H1 (cell line): ENCODE data around the gene MEF2C. TPM values are rescaled to one million over a fixed set of nuclear protein-coding genes. Genes with fewer than 3 reads are reported as not detected.

Experiments used
- CTCF ChIA-PET: fragments of 300-600 bp; sonication (Branson Sonifier 250); formaldehyde crosslinking; loops from one replicate; lab custom pipeline; 2021; ENCODE audit not compliant: partially characterized antibody; lab: Charles Lee
- POLR2A ChIA-PET: fragments of 300-600 bp; sonication (Branson Sonifier 250); formaldehyde crosslinking; loops from one replicate; lab custom pipeline; 2021; ENCODE audit warnings: inconsistent platforms; ENCODE audit not compliant: partially characterized antibody; lab: Charles Lee
- DNase-seq, 2 experiments: peaks; one replicate each; pipeline versions ENCODE4 v3.0.0 to v3.0.0-alpha.2; 2010 to 2022; ENCODE audit warnings: low spot score in 2 of 2, low read depth in 1 of 2, mixed read lengths in 1 of 2
- FAIRE-seq: peaks from 2 replicates; lab custom pipeline; 2011; peaks lifted over from hg19 to GRCh38; lab: Jason Lieb, UNC
- H2AFZ ChIP-seq: 2 replicates; pipeline ENCODE4 v1.8.1; 2012; ENCODE audit warnings: low read length, inconsistent platforms
- H2AK5ac ChIP-seq: 2 replicates; pipeline ENCODE4 v1.6.1; 2013; ENCODE audit warnings: low read depth, low read length
- H2BK120ac ChIP-seq: replicated peaks from 2 replicates; pipeline ENCODE3; 2013; ENCODE audit warnings: low read depth, low read length, inconsistent platforms
- H2BK12ac ChIP-seq: 2 replicates; pipeline ENCODE4 v1.6.1; 2013; ENCODE audit warnings: low read depth, low read length
- H2BK15ac ChIP-seq: 2 replicates; pipeline ENCODE4 v1.6.1; 2013; ENCODE audit warnings: low read length
- H2BK20ac ChIP-seq: 2 replicates; pipeline ENCODE4 v1.6.1; 2013; ENCODE audit warnings: low read length
- H2BK5ac ChIP-seq: 2 replicates; pipeline ENCODE4 v1.6.1; 2013; ENCODE audit warnings: low read depth, low read length
- H3K14ac ChIP-seq: 2 replicates; pipeline ENCODE4 v1.6.1; 2013; ENCODE audit warnings: inconsistent platforms; ENCODE audit not compliant: insufficient read length
- H3K18ac ChIP-seq: 2 replicates; pipeline ENCODE4 v1.6.1; 2013; ENCODE audit warnings: low read length; ENCODE audit errors: extremely low read depth
- H3K23ac ChIP-seq: 2 replicates; pipeline ENCODE4 v1.6.1; 2013; ENCODE audit warnings: inconsistent platforms; ENCODE audit not compliant: insufficient read length
- H3K23me2 ChIP-seq: 2 replicates; pipeline ENCODE4 v1.6.1; 2013; ENCODE audit warnings: low read depth, low read length
- H3K27ac ChIP-seq: 2 replicates; pipeline ENCODE4 v1.6.1; 2011; ENCODE audit warnings: low read depth, low read length, inconsistent platforms
- H3K27me3 ChIP-seq, 4 experiments: replicated peaks in 1 of 4; 1 replicate in 1 of 4; 2 replicates in 3 of 4; pipeline versions ENCODE4 v1.6.1 to v1.8.1; 2011 to 2013; ENCODE audit warnings: low read length in 3 of 4, mild to moderate bottlenecking in 3 of 4, inconsistent platforms in 2 of 4, mixed read lengths in 2 of 4, moderate library complexity in 1 of 4; ENCODE audit not compliant: control insufficient read depth in 3 of 4, insufficient read depth in 3 of 4; ENCODE audit errors: extremely low read depth in 1 of 4
- H3K36me3 ChIP-seq, 4 experiments: 2 replicates each; pipeline versions ENCODE4 v1.6.1 to v1.8.1; 2011 to 2013; ENCODE audit warnings: mild to moderate bottlenecking in 4 of 4, low read length in 3 of 4, moderate library complexity in 2 of 4, control low read depth in 1 of 4, inconsistent platforms in 1 of 4; ENCODE audit not compliant: insufficient read depth in 4 of 4, control insufficient read depth in 2 of 4
- H3K4ac ChIP-seq: replicated peaks from 2 replicates; pipeline ENCODE3; 2013; ENCODE audit warnings: low read length, low read depth, mixed read lengths, inconsistent platforms; ENCODE audit not compliant: insufficient read length
- H3K4me1 ChIP-seq, 4 experiments: replicated peaks in 1 of 4; 1 replicate in 1 of 4; 2 replicates in 3 of 4; pipeline versions ENCODE4 v1.6.1 to v1.8.1; 2011 to 2013; ENCODE audit warnings: low read length in 3 of 4, inconsistent platforms in 2 of 4, mixed read lengths in 1 of 4; ENCODE audit not compliant: insufficient read depth in 4 of 4, control insufficient read depth in 3 of 4
- H3K4me2 ChIP-seq, 2 experiments: 2 replicates each; pipeline versions ENCODE4 v1.6.1 to v1.8.1; 2011 to 2013; ENCODE audit warnings: low read depth in 2 of 2, low read length in 2 of 2, control low read depth in 1 of 2, inconsistent platforms in 1 of 2, mild to moderate bottlenecking in 1 of 2; ENCODE audit not compliant: insufficient read depth in 1 of 2
- H3K4me3 ChIP-seq, 4 experiments: fragments of 200-600, 300-600 bp in 1 of 4; sonication (generic), shearing (Covaris generic), sonication (Bioruptor Twin) in 1 of 4; 2 replicates each; pipeline versions ENCODE4 v1.5.1 to v1.8.1; 2011 to 2016; ENCODE audit warnings: low read length in 4 of 4, low read depth in 3 of 4, control low read depth in 2 of 4, inconsistent platforms in 2 of 4, mild to moderate bottlenecking in 2 of 4, mixed read lengths in 1 of 4, moderate library complexity in 1 of 4; ENCODE audit not compliant: insufficient read depth in 2 of 4; ENCODE audit errors: extremely low read depth in 1 of 4
- H3K56ac ChIP-seq: replicated peaks from 2 replicates; pipeline ENCODE3; 2013; ENCODE audit warnings: low read depth, mild to moderate bottlenecking, mixed read lengths, low read length, inconsistent platforms; ENCODE audit not compliant: insufficient read length
- H3K79me1 ChIP-seq: 2 replicates; pipeline ENCODE4 v1.6.1; 2013; ENCODE audit warnings: low read depth, low read length, control low read depth
- H3K79me2 ChIP-seq, 2 experiments: 2 replicates each; pipeline versions ENCODE4 v1.6.1 to v1.8.1; 2012 to 2013; ENCODE audit warnings: low read length in 2 of 2, mild to moderate bottlenecking in 2 of 2, inconsistent platforms in 1 of 2; ENCODE audit not compliant: insufficient read depth in 2 of 2, control insufficient read depth in 1 of 2
- H3K9ac ChIP-seq, 4 experiments: replicated peaks in 1 of 4; 1 replicate in 1 of 4; 2 replicates in 3 of 4; pipeline versions ENCODE4 v1.6.1 to v1.8.1; 2011 to 2013; ENCODE audit warnings: low read depth in 3 of 4, low read length in 3 of 4, control low read depth in 2 of 4, mild to moderate bottlenecking in 2 of 4, moderate library complexity in 2 of 4, inconsistent platforms in 1 of 4; ENCODE audit errors: extremely low read depth in 1 of 4
- H3K9me3 ChIP-seq, 2 experiments: 2 replicates each; pipeline versions ENCODE4 v1.6.1 to v1.8.1; 2012 to 2013; ENCODE audit warnings: mild to moderate bottlenecking in 2 of 2, moderate library complexity in 2 of 2, control low read depth in 1 of 2, inconsistent platforms in 1 of 2, low read depth in 1 of 2, low read length in 1 of 2, mixed read lengths in 1 of 2; ENCODE audit not compliant: insufficient read depth in 2 of 2
- H4K20me1 ChIP-seq, 2 experiments: replicated peaks in 1 of 2; 2 replicates each; pipeline versions ENCODE3 to v1.8.1; 2011 to 2013; ENCODE audit warnings: inconsistent platforms in 2 of 2, low read length in 2 of 2, mild to moderate bottlenecking in 1 of 2; ENCODE audit not compliant: insufficient read depth in 2 of 2, control insufficient read depth in 1 of 2
- H4K5ac ChIP-seq: 2 replicates; pipeline ENCODE4 v1.6.1; 2013; ENCODE audit warnings: low read length, low read depth, mixed read lengths, inconsistent platforms; ENCODE audit not compliant: insufficient read length
- H4K8ac ChIP-seq: 2 replicates; pipeline ENCODE4 v1.8.0; 2013; ENCODE audit warnings: mild to moderate bottlenecking, moderate library complexity, low read length, inconsistent platforms; ENCODE audit not compliant: insufficient read depth; ENCODE audit errors: extremely low read depth
- H4K91ac ChIP-seq: replicated peaks from 2 replicates; pipeline ENCODE3; 2013; ENCODE audit warnings: low read length, mixed read lengths, inconsistent platforms; ENCODE audit not compliant: insufficient read length
- BRCA1 ChIP-seq: IDR thresholded peaks from 2 replicates; pipeline ENCODE4 v1.6.1; 2012; ENCODE audit warnings: low read depth, low read length, improper control_type of control experiment
- POLR2A ChIP-seq, 2 experiments: IDR thresholded peaks; 1 replicate in 1 of 2; 2 replicates in 1 of 2; pipeline ENCODE4 v1.6.1; 2011; ENCODE audit warnings: low read depth in 2 of 2, low read length in 2 of 2, mild to moderate bottlenecking in 2 of 2; ENCODE audit errors: control extremely low read depth in 1 of 2
- TBP ChIP-seq: IDR thresholded peaks from 2 replicates; pipeline ENCODE4 v1.6.1; 2011; ENCODE audit warnings: low read depth, low read length, improper control_type of control experiment
- WGBS, 2 experiments: shearing (Covaris generic) in 1 of 2; methylation state at CpG; one replicate each; pipeline versions ENCODE4 v1.1.6 to v1.1.7; 2013 to 2015; ENCODE audit warnings: low lambda C conversion rate in 2 of 2, mixed read lengths in 2 of 2, inconsistent platforms in 1 of 2, low coverage in 1 of 2, missing lambda C conversion rate in 1 of 2; ENCODE audit not compliant: insufficient replicate concordance in 2 of 2, insufficient coverage in 1 of 2, insufficient read length in 1 of 2; ENCODE audit errors: extremely low coverage in 1 of 2, missing lambda C conversion rate in 1 of 2; 5-methylcytosine and 5-hydroxymethylcytosine counted together
- polyA plus RNA-seq, 7 experiments: library from polyadenylated mRNA; depleted of rRNA in 3 of 7; stranded (reverse) in 5 of 7; unstranded in 2 of 7; fragments of >200 nt in 5 of 7; fragments of 200-250 nt in 2 of 7; gene quantifications; 1 replicate in 5 of 7; 2 replicates in 1 of 7; 4 replicates in 1 of 7; pipeline versions ENCODE4 v1.2.1 to v1.2.3, GENCODE V29; 2011 to 2013; ENCODE audit warnings: missing spikeins in 2 of 7, mixed read lengths in 2 of 7
- total RNA-seq: library from RNA; stranded (reverse); fragmentation: NEBNext Ultra II Directional; extraction: Animal tissue kit (Norgen Biotek cat#: 25700); gene quantifications from 2 replicates; pipeline ENCODE4 v1.2.1, GENCODE V29; 2021

MEF2C gene
- total and polyA plus RNA-seq, 2 of the 8 experiments (the other 6 are each of a cell fraction or from before 2014, with no cell fraction given): 0.59 to 0.99 TPM

DNA sequence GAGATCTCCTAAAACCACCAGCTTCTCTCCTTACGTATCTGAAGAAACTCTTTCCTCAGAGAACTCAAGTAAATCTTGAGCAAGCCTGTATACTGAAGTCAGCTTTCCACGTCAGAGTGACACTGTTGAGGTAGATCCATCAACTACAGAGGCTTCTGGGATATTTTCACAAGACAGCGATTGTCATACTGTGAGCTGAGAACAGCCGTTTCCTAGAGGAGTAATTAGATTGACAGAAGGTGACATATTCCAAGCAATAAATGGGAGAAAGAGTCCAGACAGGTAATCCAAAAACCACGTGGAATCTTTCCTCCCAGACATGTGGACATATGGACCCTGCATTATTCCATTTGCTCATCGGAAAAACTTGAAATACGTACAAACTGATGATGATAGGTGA lies 117.2 kb downstream of the MEF2C start:
- no peak overlapping the region for H2BK12ac ChIP-seq
- 85% methylated on average over 7 of the region's 7 CpGs; no CpG with 5 or more reads in 1 of the 2 experiments for WGBS, 2 experiments
- H3K79me2 ChIP-seq: no peaks in the 10 kb centered on the region
- H4K20me1 ChIP-seq: no peaks in the 10 kb centered on the region
- H3K18ac ChIP-seq: no peak overlapping the region
- no peaks in the 10 kb centered on the region for H3K23me2 ChIP-seq
- H2AFZ ChIP-seq: no peak overlapping the region
- H4K91ac ChIP-seq: no peak overlapping the region
- ChIA-PET CTCF (interaction anchor here (1.0 to 1.8 kb wide), 3 partner anchors 9 to 59 kb away, joined by 4 to 7 read pairs (median 5); no protein-coding TSS in a partner anchor), POLR2A (no interaction called here)
- no peak overlapping the region for H2AK5ac ChIP-seq
- H4K5ac ChIP-seq: no peak overlapping the region
- H2BK5ac ChIP-seq: no peak overlapping the region
- TF ChIP-seq TBP (no peak), BRCA1 (no peak), POLR2A (IDR thresholded peaks at IDR 0.05; ENCODE audit: control extremely low read depth in 1 of 2, low read depth in 2 of 2, low read length in 2 of 2) (no peak)
- DNase-seq (no peak), FAIRE-seq (no peak)
- no peak overlapping the region for H3K27ac ChIP-seq
- no peak overlapping the region for H3K4ac ChIP-seq
- no peaks in the 10 kb centered on the region for H3K36me3 ChIP-seq
- no peak overlapping the region for H3K14ac ChIP-seq
- no peak overlapping the region for H3K56ac ChIP-seq
- H4K8ac ChIP-seq: no peak overlapping the region
- H3K79me1 ChIP-seq: no peaks in the 10 kb centered on the region
- H3K4me2 ChIP-seq: no peak overlapping the region
- H3K27me3 ChIP-seq: no peaks in the 10 kb centered on the region
- H3K9ac ChIP-seq: no peak overlapping the region
- no peak overlapping the region for H3K4me3 ChIP-seq
- no peak overlapping the region for H2BK120ac ChIP-seq
- H3K9me3 ChIP-seq: no peaks in the 10 kb centered on the region
- no peak overlapping the region for H2BK20ac ChIP-seq
- H3K23ac ChIP-seq: no peak overlapping the region
- H3K4me1 ChIP-seq: no peaks in the 10 kb centered on the region
- H2BK15ac ChIP-seq: no peak overlapping the region
